Measurements from ENCODE around the gene XIST.
"Not testable (repeated sequence)": the region's sequence is repeated elsewhere in the genome, so short reads cannot be mapped to it uniquely, and the experiment has no call there.

Gene XIST

GRCh38 chrX:73825569-73825968 is 26.9 kb downstream of the XIST start:
- no peak overlapping the region for H3K4me3 ChIP-seq (ENCODE audit: low read depth, low read length)
- DNase-seq (ENCODE audit: low read depth, low spot score): no peak
- CTCF ChIA-PET: no interaction called here
- POLR2A ChIA-PET: no interaction called here
- TF ChIP-seq CTCF (IDR thresholded peaks at IDR 0.05; ENCODE audit: insufficient read depth, low read length, missing control alignments): no peak

- no peak for DNase-seq (ENCODE audit: low read depth, low spot score)
- CTCF ChIA-PET: no interaction called here
- H3K4me3 ChIP-seq (ENCODE audit: low read depth, low read length): no peak overlapping the region
- POLR2A ChIA-PET: interaction anchor here (0.7 kb wide), 1 partner anchor 24 kb away, joined by 3 read pairs; no protein-coding TSS in a partner anchor
- TF ChIP-seq CTCF (IDR thresholded peaks at IDR 0.05; ENCODE audit: insufficient read depth, low read length, missing control alignments): no peak
These were observed 29.0 kb downstream of the XIST start for GRCh38 chrX:73823473-73824004.

- no peak for TF ChIP-seq CTCF (IDR thresholded peaks at IDR 0.05; ENCODE audit: insufficient read depth, low read length, missing control alignments)
- ChIA-PET CTCF (no interaction called here), POLR2A (no interaction called here)
- H3K4me3 ChIP-seq (ENCODE audit: low read depth, low read length): no peak overlapping the region
- DNase-seq (ENCODE audit: low read depth, low spot score): no peak
These were observed 29.7 kb downstream of the XIST start for GRCh38 chrX:73822775-73823174.

GRCh38 chrX:73821921-73822559 is 30.5 kb downstream of the XIST start:
- POLR2A ChIA-PET: no interaction called here
- CTCF ChIA-PET: no interaction called here
- DNase-seq (ENCODE audit: low read depth, low spot score): no peak
- no peak overlapping the region for H3K4me3 ChIP-seq (ENCODE audit: low read depth, low read length)
- no peak for TF ChIP-seq CTCF (IDR thresholded peaks at IDR 0.05; ENCODE audit: insufficient read depth, low read length, missing control alignments)

- H3K4me3 ChIP-seq (ENCODE audit: low read depth, low read length); POLR2A ChIA-PET; DNase-seq (ENCODE audit: low read depth, low spot score); CTCF ChIA-PET: not testable (repeated sequence)
These were observed 32.5 kb downstream of the XIST start for GRCh38 chrX:73819864-73820558.

- CTCF ChIA-PET: no interaction called here
- no peak overlapping the region for H3K4me3 ChIP-seq (ENCODE audit: low read depth, low read length)
- no peak for TF ChIP-seq CTCF (IDR thresholded peaks at IDR 0.05; ENCODE audit: insufficient read depth, low read length, missing control alignments)
- POLR2A ChIA-PET: no interaction called here
- DNase-seq (ENCODE audit: low read depth, low spot score): no peak
These were observed 34.1 kb downstream of the XIST start for GRCh38 chrX:73818200-73819116.
